G401 (cell line): ENCODE measurements around the gene NCKAP5. TPM values are rescaled to one million over a fixed set of nuclear protein-coding genes. Genes with fewer than 3 reads are reported as not detected.
"Not testable (repeated sequence)": the region's sequence is repeated elsewhere in the genome, so short reads cannot be mapped to it uniquely, and the experiment has no call there.

Source experiments
- DNase-seq: peaks from one replicate; pipeline ENCODE4 v3.0.0-alpha.2; 2015; ENCODE audit warnings: low spot score
- in situ Hi-C: cut with HindIII; loops from 2 replicates; pipeline ENCODE4 v1.10.0; 2016; ENCODE audit warnings: low sequenced_read_pairs, mixed read lengths
- total RNA-seq: library from RNA; depleted of rRNA; stranded (reverse); fragments of >200 nt; shearing (Covaris generic); gene quantifications from 2 replicates; pipeline ENCODE4 v1.2.3, GENCODE V29; 2014

Gene NCKAP5
- total RNA-seq, 1 experiment from 2014 or later, result not detected

DNA sequence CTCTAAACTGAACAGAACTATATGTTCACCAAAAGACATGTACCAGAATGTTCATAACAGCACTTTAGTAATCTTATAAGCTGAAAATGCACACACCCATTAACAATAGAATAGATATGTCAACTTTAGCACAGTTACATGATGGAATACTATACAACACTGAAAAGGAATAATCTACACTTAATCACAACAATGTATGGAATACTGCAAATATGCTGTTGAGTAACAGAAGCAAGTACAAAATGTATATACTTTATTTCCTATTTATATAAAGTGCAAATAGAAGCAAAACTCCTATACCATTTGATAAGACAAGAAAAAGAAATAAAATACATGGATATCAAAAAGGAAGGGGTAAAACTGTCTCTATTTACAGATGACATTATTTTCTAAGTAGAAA lies 352.8 kb downstream of the NCKAP5 start:
- in situ Hi-C loops, result no loop called here
- no peak for DNase-seq

GRCh38 chr2:133213651-133214050 lies 354.6 kb downstream of the NCKAP5 start:
- in situ Hi-C loops, result no loop called here
- no peak for DNase-seq

- DNase-seq, result no peak
- in situ Hi-C loops, result no loop called here
Observed at GRCh38 chr2:133209325-133209724, 358.9 kb downstream of the NCKAP5 start.

- in situ Hi-C loops, DNase-seq: not testable (repeated sequence)
Observed at GRCh38 chr2:133206666-133207065, 361.6 kb downstream of the NCKAP5 start.

DNA sequence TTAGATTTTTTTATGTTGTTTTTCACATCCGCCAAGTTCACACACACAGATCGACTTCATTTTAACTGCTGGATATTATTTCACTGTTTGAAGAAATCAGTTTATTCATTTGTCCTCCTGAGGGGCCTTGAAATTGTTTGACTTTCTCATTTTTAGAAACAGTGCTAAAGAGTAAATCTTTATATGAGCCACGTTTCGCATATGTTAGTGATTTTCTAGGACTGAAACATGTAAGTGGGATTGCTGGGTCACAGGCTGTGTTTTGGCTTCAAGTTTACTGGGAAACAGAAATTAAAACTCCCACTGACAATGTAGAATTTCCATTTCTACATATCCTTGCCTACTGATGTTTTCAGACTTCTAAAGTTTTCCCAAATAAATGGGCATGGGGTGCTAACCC lies 363.8 kb downstream of the NCKAP5 start:
- in situ Hi-C loops, result no loop called here
- no peak for DNase-seq

GRCh38 chr2:133200684-133201421 lies 367.4 kb downstream of the NCKAP5 start:
- in situ Hi-C loops, result no loop called here
- no peak for DNase-seq

DNA sequence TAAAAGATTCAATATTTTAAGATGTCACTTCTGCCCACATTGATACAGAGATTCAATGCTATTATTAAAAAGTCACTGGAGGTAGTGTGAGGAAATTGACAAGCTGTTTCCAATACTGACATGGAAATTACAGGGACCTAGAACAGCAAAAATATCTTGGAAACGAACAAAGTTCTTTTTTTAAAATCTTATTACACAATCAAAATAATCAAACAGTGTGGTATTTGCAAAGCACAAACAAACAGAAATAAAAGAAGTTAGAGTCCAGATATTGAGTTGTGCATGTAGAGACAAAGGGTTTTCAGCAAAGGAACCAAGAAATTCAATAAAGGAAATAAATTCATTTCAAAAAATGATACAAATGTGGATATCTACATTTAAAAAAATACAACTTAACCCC lies 369.6 kb downstream of the NCKAP5 start:
- DNase-seq, result no peak
- in situ Hi-C loops, result no loop called here

- DNase-seq, result no peak
- in situ Hi-C loops, result no loop called here
Observed at GRCh38 chr2:133197156-133197555, 371.1 kb downstream of the NCKAP5 start.

GRCh38 chr2:133194777-133195335 lies 373.4 kb downstream of the NCKAP5 start:
- DNase-seq, result no peak
- in situ Hi-C loops, result no loop called here

DNA sequence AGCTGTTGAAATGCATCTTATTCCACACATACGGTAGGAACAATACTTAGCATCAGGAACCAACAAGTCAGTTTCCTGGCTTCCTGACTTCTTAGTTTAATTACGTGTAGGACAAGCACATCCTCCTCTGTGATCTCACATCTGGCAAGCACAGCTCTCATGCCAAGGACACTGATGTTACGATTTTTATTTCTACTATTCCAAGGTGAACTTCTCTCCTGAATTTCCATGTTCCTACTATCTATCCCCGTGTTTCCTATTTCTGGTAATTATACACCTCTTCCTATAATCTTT lies 374.0 kb downstream of the NCKAP5 start:
- in situ Hi-C loops, result no loop called here
- no peak for DNase-seq

DNA sequence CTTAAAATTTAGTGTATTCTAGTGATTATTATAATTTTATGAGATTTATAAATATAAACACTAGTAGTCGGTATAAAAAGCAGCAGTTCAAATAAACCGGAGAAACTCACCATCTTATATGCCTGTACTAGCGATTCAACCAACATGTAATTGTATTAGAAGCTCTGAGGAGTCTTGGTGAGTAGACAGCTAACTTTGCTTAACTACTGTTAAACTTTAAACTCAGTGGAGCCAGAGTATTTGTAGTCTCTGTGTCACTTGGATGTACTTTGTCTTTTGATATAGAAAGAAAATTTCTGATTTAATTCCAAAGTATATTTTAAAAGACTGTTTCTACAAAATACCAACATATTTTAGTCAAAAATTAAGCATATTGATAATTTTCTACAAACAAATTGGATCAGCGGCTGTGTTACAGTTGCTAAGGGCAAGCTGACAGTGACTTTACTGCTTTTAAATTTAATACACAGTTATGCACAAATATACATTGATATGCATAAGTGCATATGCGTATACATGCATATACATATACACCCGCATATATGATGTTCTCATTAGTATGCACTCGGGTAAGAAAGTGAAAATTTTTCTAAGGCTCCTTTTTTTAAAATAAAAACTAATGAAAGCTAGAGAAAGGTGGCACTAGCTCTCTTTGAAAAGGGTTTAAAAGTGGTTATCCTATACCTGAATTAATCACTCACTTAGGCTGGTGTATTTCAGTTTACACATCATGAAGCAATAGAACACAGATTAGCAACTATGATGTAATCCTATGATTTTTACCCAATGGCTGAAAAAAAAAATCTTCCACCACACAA lies 374.5 kb downstream of the NCKAP5 start:
- in situ Hi-C loops, result no loop called here
- DNase-seq, result no peak

- in situ Hi-C loops, result no loop called here
Observed at GRCh38 chr2:133192028-133192427, 376.2 kb downstream of the NCKAP5 start.

DNA sequence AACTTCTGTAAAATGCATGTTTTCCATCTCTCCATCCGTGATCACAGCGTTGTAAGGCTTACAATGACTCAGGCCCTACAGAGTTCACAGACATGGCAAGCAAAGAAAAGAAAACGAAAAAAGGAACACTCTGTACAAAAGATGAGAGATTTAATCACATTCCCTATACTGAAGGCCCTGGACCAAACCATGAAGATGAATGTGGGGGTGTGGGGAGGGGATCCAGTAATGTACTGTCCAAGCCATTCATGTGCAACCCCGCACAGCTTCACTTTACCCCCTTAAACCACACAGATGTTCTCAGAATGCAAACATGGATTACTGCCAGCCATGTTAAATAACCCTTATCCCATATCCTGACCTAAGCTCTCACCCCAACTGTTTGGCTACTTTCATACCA lies 391.1 kb downstream of the NCKAP5 start:
- no peak for DNase-seq
- in situ Hi-C loops, result no loop called here

More at GRCh38 chr2:133192028-133192427, 376.2 kb downstream of the NCKAP5 start:
- DNase-seq, result no peak

DNA sequence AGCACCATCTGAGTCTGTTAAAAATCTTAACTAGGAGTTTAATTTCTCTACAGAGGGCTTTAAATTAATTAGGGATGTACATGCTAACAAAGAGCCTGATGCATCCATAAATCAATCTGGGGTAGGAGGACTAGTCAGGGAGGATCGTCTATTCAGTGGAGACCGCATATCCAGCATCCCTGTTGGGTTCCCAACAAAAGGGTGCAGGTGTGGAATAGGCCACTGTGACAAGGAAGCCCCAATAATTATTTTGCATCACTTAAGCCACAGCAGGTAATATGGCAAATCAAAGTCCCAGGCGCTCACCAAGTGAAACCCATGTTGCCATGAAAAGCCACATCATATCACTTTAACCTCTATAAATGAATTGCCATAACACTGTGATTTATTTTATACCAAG lies 392.3 kb downstream of the NCKAP5 start:
- in situ Hi-C loops, result no loop called here
- no peak for DNase-seq

- DNase-seq, result no peak
- in situ Hi-C loops, result no loop called here
Observed at GRCh38 chr2:133173224-133173623, 395.0 kb downstream of the NCKAP5 start.

- DNase-seq, result peak; percentile 34
- in situ Hi-C loops, result no loop called here
Observed at GRCh38 chr2:133171393-133172004, 396.8 kb downstream of the NCKAP5 start.

DNA sequence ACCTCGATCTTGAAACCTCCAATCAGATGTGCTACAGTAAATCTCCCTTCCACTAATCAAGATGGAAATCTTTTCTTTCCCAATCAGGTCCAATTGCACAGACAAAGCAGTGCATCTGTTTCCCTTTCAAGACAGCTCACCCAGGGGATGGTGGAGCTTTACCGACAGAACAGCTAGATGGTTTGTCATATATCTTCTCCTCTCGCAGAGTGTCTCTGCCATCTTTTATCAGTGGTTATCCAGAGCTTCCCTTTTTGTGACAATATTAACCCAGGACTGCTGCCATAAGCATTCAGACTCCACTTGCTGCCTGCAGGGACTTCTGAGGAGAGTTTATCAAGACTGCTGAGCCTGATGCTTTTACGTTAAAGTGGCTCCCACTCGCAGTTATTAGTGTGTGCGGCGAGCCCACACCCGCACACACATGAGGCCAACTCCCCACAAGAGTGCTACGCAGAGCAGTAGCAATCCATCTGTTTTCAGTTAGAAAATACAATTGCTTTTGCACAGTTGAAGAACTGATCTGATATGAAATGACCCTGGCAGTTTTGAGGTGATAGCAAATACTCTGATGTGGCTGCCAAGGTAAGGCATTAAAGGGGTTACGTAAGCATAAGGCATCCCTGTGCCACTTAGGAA lies 398.9 kb downstream of the NCKAP5 start:
- in situ Hi-C loops, result no loop called here

GRCh38 chr2:133167990-133168389 lies 400.3 kb downstream of the NCKAP5 start:
- DNase-seq, result no peak
- in situ Hi-C loops, result no loop called here

More for the DNA sequence above, 398.9 kb downstream of the NCKAP5 start:
- no peak for DNase-seq

GRCh38 chr2:133167223-133167622 lies 401.0 kb downstream of the NCKAP5 start:
- no peak for DNase-seq
- in situ Hi-C loops, result no loop called here

- in situ Hi-C loops, result no loop called here
- DNase-seq, result no peak
Observed at GRCh38 chr2:133166031-133166430, 402.2 kb downstream of the NCKAP5 start.
